RKO (cell line): ENCODE results near the gene MSH2.
"Not testable (repeated sequence)": the region's sequence is repeated elsewhere in the genome, so short reads cannot be mapped to it uniquely, and the experiment has no call there.

Experiments used
- DNase-seq: peaks from one replicate; pipeline ENCODE4 v3.0.0-alpha.2; 2016; ENCODE audit warnings: low spot score

MSH2 gene

GRCh38 chr2:47402805-47403608, at the start of gene MSH2:
Gene MSH2, plus strand, starts transcription at chr2:47403156. Its CDS starts 36 bp downstream, at chr2:47403192.
- peak; percentile 95 for DNase-seq

- peak; percentile 49 for DNase-seq
These were observed 48.7 kb upstream of the MSH2 start for GRCh38 chr2:47354013-47354847.

DNA sequence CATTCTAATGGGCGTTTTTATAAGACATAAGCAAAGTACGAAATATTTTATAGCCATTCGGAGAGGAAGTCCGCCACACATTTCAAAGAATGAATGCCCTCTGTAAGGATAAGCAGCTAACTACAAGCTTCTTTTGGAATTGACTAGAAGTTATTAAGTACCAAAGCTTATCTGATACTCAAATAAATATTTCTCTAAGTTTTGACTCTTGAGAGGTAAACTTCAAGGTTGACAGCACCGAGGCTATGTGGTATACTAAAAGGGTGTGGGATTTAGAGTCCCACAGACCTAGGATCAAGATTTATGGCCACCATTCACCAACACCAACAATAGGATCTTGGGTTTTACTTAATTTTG, 48.1 kb upstream of the MSH2 start:
- no peak for DNase-seq

GRCh38 chr2:47357483-47357882, 45.5 kb upstream of the MSH2 start:
- peak; percentile 34 for DNase-seq

DNA sequence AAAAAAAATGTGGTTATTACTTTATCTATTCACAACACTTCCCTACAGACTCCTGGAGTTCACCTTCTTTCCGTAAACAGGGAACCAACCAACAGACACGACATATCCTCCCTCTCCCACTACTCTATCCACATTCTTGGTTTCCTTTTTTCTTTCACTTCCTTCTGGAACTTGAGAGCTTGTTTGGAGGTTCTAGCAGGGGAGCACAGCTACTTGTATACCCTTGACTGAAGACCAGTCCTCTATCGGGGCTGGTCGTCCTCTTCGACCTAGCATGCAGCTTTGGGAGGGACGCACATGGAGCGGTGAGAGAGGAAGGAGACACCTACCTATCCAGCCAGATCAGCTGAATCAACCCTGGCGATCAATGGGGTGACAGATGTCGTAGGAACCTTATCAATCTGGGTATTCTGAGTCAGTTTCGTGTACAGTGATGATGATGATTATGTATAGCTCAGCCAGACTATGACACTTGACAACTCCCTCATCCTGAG, 43.5 kb upstream of the MSH2 start:
- no peak for DNase-seq

- DNase-seq: no peak
These were observed 42.7 kb upstream of the MSH2 start for GRCh38 chr2:47360283-47360682.

DNA sequence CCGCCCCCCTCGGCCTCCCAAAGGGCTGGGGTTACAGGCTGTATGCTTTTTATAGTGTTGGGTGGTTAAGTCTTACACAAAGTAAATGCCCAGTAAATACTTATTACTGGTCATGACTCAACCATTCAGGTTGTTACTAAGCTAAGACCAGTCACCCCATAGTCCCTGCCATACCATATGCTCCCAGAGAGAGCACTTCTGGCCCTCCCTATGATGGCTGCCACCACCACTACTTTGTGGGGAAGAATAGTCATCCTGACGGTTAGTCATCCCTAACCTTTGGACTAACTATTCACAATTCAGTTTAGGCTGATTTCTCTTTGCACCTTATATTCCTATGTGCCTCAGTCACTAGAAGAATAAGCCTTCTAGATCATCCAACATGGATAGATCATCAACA, 42.0 kb upstream of the MSH2 start:
- DNase-seq: peak; percentile 94

DNA sequence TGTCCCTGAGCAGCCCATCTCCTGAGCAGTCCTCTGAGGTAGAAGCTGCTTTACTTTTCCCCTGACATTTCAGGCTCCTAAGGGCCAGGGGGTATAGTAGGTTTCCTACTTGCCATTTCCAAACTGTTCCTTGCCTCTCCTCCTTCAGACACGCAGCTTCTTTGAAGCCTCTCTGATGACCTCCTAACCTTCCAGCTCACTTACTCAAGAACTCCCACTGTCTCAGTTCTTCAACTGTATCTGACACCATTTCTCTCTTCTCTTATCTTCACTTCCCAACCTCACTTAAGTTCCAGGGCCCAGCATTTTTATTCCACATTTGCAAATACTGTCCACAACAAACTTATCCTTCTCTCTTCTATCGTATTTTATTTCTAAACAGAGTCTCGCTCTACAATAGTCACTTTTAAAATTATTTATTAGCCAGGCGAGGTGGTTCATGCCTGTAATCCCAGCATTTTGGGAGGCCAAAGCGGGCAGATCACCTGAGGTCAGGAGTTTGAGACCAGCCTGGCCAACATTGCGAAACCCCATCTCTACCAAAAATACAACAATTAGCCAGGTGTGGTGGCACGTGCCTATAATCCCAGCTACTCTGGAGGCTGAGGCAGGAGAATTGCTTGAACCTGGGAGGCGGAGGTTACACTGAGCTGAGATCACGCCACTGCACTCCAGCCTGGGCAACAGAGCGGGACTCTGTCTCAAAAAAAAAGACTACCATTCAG, 41.3 kb upstream of the MSH2 start:
- not testable (repeated sequence) for DNase-seq

DNA sequence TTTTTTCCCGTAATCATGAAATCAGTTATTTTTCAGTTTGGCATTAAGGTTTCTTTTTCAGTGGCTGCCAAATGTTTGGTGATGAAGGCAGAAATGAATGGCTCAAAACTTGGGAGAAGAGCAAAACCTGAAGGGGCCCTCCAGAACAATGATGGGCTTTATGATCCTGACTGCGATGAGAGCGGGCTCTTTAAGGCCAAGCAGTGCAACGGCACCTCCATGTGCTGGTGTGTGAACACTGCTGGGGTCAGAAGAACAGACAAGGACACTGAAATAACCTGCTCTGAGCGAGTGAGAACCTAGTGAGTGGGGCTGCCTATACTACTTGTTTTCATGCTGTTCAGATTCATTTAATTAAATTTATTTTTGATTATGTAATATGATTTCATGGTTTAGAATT, 29.2 kb upstream of the MSH2 start:
- no peak for DNase-seq

DNA sequence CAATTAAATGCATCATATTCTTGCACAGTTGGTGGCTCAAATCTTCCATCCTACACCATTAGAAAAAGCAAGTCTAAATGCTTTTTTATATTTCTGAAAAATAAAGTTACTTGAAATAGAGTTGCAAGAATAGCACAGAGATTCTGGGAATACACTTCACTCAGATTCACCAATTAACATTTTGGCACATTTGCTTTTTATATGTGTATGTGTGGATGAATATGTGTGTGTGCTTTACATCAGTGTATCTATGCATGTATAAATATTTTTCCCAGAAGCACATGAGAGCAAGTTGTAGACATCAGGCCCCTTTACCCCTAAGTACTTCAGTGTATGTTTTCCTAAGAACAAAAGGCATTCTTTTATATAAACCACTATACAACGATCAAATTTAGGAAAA, 27.6 kb upstream of the MSH2 start:
- no peak for DNase-seq

- DNase-seq: no peak
These were observed 23.6 kb upstream of the MSH2 start for GRCh38 chr2:47379384-47379783.

DNA sequence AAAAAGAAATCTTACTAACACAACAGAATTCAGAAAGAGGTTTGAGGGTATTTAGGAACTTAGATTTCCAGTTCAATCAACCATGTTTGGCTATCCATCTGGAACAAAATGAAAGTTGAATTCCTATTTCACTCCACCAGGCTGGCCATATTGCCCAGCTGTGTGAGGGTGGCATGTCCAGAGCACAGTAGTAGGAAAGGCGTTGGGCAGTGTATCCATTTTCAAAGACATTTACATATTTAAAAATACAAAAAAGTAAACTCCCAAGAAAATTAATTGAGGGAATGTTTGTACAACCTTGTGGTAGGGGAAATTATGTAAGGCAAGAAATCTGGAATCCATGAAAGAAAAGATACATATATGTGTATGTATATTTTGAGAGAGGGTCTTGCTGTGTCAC, 21.5 kb upstream of the MSH2 start:
- no peak for DNase-seq

GRCh38 chr2:47386551-47386950, 16.4 kb upstream of the MSH2 start:
- no peak for DNase-seq

GRCh38 chr2:47388888-47389287, 14.1 kb upstream of the MSH2 start:
- DNase-seq: no peak

- no peak for DNase-seq
These were observed 13.3 kb upstream of the MSH2 start for GRCh38 chr2:47389692-47390091.

DNA sequence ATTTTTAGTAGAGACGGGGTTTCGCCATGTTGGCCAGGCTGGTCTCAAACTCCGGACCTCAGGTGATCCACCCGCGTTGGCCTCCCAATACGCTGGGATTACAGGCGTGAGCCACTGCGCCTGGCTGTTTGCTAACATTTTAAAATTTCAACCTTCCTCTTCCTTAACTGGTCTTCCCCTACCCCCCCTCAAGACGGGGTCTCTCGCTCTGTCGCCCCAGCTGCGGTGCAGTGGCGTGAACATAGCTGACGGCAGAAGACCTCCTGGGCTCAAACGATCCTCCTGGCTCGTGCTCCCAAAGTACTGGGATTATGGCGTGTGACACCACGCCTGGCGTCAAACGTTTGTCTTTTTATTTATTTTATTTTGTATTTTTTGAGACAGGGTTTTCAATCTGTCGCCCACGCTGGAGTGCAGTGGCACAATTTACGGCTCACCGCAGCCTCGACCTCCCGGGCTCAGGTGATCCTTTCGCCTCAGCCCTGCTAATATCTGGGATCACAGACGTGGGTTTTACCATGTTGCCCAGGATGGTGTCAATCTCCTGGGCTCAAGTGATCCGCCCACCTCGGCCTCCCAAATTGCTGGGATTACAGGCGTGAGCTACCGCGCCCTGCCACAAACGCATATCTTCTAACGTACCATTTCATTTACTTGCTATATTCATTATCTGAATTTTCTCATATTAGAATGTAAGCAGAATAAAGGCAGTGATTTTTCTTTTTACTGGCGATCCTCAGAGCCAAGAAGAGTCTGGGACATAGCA, 984 bp upstream of the MSH2 start:
- no peak for DNase-seq

- DNase-seq: peak; percentile 36
These were observed 476 bp upstream of the MSH2 start for GRCh38 chr2:47402555-47402804.

DNA sequence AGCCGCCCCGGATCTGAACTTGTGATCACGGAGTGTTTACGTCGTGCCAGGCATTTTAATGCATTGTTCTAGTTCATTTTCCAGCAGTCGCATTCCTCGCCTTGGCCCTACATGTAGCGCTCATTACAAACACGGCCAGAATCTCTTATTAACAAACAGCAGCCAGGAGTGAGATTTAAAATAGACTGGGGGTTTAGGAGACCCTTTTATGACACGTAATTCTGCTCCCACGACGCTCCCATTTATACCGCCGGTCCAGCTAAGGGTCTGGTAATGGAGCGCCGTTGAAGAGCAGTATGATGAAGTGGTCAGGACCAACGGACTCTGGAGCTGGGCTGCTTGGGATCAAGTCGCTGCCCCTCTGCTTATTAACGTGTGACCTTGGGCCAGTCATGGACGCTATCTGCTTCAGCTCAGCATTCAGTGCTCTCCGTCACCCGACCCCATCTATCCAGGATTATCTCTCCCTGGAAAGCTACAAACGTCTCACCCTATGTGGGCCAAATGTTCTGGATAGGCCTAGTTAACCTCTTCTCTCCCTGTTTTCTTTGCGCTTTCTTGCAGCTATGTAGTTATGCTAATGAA, 745 bp downstream of the MSH2 start:
- DNase-seq: peak; percentile 52

- no peak for DNase-seq
These were observed 1.4 kb downstream of the MSH2 start for GRCh38 chr2:47404356-47404755.

GRCh38 chr2:47405757-47406156, 2.8 kb downstream of the MSH2 start:
- no peak for DNase-seq

DNA sequence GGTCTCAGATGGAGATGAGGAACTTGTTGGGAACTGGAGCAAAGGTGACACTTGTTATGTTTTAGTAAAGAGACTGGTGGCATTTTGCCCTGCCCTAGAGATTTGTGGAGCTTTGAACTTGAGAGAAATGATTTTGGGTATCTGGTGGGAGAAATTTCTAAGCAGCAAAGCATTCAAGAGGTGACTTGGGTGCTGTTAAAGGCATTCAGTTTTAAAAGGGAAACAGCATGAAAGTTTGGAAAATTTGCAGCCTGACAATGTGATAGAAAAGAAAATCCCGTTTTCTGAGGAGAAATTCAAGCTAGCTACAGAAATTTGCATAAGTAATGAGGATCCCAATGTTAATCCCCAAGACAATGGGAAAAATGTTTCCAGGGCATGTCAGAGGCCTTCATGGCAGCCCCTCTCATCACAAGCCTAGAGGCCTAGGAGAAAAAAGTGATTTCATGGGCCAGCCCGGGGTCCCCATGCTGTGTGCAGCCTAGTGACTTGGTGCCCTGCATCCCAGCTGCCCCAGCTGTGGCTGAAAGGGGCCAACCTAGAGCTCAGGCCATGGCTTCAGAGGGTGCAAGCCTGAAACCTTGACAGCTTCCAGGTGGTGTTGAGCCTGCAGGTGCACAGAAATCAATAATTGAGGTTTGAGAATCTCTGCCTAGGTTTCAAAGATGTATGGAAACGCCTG, 3.8 kb downstream of the MSH2 start:
- not testable (repeated sequence) for DNase-seq
